ENCODE measurements around the gene BAX.

- TF ChIP-seq, protein P1, sequence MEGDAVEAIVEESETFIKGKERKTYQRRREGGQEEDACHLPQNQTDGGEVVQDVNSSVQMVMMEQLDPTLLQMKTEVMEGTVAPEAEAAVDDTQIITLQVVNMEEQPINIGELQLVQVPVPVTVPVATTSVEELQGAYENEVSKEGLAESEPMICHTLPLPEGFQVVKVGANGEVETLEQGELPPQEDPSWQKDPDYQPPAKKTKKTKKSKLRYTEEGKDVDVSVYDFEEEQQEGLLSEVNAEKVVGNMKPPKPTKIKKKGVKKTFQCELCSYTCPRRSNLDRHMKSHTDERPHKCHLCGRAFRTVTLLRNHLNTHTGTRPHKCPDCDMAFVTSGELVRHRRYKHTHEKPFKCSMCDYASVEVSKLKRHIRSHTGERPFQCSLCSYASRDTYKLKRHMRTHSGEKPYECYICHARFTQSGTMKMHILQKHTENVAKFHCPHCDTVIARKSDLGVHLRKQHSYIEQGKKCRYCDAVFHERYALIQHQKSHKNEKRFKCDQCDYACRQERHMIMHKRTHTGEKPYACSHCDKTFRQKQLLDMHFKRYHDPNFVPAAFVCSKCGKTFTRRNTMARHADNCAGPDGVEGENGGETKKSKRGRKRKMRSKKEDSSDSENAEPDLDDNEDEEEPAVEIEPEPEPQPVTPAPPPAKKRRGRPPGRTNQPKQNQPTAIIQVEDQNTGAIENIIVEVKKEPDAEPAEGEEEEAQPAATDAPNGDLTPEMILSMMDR (IDR thresholded peaks at IDR 0.05): no peak
- TF ChIP-seq POLR2A (IDR thresholded peaks at IDR 0.05): peak in 1 of 4 donors; percentile 12
Observed at GRCh38 chr19:48968179-48968661, 13.5 kb downstream of the BAX start.

All from esophagus squamous epithelium (tissue), 4 donors.